ENCODE measurements around the gene CDK6.
"Not testable (repeated sequence)": the region's sequence is repeated elsewhere in the genome, so short reads cannot be mapped to it uniquely, and the experiment has no call there.

GRCh38 chr7:92886039-92886438 is 49.7 kb upstream of the CDK6 start:
- not testable (repeated sequence) for TF ChIP-seq CTCF, EZH2 (IDR thresholded peaks at IDR 0.05)

All from neural progenitor cell (in vitro differentiated cells).